Stimulated activated CD4-positive, alpha-beta T cell treated with anti-CD3 and anti-CD28 coated beads, Interleukin-1b, Interleukin-23, amount 100 ng/mL, for 48 hours (primary cell): ENCODE results near the gene UNC93A.
"Not testable (repeated sequence)": the region's sequence is repeated elsewhere in the genome, so short reads cannot be mapped to it uniquely, and the experiment has no call there.

Source experiments
- DNase-seq: peaks from one replicate; pipeline ENCODE4 v3.0.0-alpha.2; 2020

Gene UNC93A

DNA sequence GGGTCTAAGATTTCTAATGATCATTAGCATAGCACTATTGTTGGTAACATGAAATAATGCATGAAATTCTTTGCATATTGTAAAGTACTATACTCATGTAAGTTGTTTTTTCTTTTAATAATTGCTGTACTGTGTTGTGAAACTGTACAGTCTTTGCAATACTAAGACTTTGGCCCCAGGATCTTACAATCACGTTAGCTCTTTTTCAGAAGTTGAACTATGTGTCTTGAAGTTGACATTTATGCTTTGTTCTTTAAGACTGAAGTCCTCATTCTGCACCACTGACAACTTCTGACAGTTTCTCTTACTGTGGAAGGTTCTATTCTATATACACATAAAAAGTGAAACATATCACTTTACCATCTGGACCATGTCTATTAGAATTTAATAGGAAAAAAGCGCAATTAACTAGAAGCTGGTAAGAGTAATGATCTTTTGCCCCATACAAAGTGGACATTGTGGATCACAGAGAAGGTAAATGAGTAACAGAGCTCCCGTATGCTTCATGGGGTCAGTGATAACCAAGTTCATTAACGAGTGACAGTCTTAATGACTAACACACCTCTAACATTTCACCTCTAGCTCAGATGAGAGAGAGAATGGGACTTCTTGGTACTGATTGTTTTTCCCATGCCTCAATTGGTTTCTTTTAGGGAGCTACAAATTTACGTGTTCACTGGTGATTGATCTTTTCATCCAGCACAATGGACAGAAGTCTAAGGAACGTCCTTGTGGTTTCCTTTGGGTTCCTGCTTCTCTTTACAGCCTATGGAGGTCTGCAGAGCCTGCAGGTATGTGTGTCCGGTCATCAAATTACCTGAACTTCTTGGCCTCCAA, at the start of gene UNC93A:
UNC93A (plus strand) TSS at position 530 of the 837 bp plus-strand sequence; CDS start at position 705, 175 bp downstream.
- no peak for DNase-seq

DNA sequence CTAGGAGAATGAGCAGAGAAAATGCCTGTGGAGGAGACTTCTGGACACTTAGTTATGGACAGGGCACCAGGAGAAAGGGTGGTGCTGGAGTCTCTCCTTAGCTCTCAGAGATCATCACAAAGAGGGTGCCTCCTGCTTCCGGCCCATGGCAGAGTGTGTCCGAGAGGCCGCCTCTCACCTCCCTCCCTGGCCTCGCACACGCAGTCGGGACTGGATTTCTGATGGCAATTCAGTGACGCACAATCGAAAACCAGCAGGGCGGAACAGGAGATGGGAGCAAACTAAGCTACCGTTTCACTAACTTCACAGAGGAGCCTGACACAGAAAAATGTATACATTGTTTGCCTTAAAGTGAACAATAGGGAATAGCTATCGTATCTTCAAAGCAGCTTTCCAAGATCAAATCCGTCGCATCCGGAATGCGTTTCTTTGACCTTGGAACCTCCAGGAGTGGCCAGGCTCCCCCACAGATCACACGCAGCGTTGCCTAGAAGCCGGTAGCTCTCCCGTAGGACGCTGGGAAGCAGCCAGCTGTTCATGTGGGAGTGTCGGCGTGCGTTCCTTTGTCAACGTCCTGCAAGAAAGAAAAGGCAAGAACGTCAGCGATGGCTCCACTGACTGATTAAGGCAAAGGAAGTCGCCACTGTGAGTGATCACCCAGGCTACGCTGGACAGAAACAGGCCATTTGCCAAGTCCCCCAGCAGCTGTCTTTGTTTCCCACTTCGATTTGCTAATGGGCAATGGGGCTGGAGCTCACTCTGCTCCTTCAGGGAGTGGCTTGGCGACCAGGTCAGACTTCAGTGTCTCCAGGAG, 49.6 kb upstream of the UNC93A start:
- not testable (repeated sequence) for DNase-seq

DNA sequence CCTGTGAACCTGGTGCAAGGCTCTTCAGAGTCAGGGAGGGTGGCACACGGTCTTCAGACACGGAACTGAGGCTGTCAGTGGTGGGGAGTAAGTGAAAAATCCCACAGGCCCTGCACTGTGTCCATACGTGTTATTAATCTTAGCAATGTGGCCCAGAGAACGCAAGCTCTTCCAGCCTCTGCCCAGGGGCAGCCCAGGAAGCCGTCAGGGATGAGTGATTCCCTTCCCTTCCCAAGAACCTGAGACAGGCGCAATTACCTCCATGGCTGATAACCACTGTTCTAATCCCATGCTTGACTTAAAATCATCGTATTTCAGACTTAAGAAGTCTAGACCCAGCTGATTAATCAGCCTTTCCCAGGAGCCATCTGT, 49.0 kb upstream of the UNC93A start:
- not testable (repeated sequence) for DNase-seq

DNA sequence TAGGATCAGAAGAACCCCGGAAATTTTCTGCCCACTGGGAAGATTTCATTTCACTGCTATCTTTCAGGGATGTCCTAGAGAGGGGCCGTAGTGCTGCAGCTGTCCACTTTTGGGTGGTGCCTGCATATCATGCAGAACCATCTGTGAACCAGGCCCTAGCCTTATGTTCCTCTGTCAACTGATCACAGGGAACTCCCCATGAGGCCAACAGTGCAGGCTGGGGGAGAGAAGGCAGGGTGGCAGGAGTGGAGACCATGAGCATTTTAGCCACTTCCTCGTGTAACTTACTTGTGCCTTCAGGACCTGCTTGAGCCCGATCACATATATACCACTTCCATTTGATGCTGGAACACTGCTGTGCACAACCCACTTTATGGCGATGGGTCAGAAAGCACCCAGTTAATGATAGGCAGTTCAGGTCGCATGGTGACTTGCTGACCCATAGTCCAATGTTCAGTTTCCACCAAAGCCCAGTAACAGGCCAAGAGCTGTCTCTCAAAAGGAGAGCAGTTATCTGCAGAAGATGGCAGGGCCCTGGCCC, 48.5 kb upstream of the UNC93A start:
- DNase-seq = not testable (repeated sequence)

DNA sequence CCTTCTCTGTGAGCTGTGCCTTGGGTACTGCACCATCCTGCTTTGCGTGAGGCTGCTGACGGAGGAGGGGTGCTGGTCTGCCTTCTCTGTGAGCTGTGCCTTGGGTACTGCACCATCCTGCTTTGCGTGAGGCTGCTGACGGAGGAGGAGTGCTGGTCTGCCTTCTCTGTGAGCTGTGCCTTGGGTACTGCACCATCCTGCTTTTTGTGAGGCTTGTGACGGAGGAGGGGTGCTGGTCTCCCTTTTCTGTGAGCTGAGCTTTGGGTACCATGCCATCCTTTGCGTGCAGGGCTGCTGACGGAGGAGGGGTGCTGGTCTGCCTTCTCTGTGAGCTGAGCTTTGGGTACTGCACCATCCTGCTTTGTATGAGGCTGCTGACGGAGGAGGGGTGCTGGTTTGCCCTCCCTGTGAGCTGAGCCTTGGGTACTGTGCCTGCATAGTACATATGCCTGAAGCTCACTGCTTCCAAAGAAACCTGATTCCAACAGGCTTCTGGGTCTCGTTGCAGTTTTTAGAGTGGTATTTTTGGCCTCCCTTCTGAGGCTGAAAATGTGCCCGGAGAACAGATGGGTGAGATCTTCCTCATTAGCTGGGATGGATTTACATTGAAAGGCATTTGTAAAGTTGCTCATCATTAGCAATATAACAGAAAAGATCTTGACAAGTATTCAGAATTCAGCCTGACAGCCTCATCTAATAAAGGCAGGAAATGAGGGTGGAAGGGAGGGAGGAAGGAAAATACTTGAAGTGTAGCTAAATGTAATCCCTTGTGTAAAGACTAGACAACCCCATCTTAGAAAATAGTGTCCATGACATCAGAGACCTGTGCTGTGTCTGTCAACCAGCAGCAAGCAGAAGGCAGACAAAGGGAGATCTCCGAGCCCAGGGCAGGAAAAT, 46.8 kb upstream of the UNC93A start:
- DNase-seq = no peak

DNA sequence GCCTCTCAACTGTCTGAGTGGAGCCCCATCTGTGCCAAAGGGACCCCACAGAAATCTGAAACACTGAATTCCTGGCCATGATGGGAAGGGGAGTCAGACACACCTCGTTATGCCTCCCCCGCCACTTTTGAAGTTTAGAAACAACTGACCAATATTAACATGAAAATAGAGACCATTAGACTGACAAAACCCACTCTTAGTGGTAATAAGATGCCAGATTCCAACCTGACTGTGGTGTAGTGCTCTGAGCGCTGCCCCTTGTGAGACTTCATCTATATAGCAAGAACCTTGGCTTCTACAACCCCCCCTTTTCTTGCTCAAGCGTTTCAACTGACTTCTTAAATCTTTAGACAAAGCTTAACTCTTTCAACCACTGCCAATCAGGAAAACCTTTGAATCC, 46.1 kb upstream of the UNC93A start:
- no peak for DNase-seq

DNA sequence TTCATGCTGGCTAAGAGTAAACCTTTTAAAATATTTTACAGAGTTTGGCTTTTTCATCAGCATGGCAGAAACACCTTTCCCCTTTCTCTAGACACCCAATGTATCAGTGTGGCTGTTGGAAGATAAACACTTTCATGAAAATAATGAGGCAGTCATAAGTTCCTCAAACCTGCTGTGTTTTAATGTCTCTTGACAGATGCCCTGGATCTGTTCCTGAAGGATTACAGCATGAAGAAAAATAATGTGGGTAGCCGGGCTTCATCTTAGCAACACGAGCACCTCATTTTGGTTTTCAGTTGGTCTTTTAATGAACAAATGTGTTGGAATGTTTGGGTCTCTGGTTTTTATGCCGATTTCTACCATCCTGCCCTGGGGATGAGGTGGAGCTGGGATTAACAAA, 45.5 kb upstream of the UNC93A start:
- DNase-seq = no peak

DNA sequence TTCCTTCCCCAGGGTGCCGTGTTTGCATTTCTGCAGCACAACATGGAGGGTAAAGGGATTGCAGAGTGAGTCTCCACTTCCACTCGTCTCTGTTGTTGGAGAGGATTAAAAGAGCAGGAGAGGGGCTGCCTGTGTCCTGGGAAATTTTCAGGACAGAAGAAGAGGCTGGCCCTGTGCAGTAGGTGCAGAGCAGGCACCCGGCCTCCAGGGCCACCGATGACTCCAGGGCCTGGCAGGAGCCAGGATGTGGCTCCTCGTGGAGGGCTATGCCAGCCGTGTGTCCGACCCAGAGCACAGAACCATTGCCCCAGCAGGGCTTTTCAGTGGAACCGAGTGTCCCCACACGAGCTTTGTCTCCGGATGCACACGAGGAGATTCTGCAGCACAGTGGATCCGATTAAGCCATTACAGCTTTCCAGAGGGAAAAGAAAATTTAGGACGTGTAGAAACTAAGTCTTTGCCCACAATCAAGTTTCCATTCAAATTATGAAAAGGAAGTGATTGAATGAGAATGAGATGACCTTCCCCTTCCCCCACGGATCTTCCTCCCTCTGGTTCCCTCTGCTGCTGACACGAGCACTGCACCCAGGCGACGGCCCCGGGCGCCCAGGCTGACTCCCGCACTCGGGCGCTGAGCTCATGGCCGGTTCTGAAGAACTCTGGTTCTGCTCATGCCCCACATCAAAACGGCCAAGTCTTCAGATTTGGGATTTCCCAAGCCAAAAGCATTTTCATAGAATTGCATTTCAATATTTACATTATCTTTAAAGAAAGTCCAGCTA, 43.1 kb upstream of the UNC93A start:
- DNase-seq = no peak

DNA sequence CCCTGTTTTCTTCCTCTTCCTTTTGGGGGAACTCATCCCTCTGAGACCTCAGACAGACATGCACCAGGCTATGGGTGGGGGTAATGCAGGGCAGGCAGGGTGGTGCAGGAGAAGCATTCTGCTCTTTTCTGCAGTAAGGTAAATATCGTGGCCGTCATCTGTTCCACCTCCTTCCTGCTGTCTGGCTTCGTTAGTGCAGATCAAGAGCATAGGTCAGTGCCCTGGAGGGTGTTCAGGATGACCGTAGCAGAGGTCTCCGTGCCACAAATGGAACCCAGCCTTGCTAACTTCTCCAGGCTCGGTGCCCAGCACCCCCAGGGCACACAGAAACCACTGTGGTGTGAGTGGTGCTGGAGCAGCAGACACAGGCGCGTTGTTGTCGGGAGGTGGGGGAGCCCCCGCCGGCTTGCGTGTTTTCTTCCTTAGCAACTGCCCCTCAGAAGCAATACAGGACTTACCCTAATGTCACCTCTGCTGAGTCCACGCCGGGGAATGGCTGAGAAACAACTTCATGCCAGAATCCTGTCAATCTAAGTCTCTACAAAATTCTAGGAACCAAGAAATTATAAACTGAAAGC, 42.1 kb upstream of the UNC93A start:
- not testable (repeated sequence) for DNase-seq

DNA sequence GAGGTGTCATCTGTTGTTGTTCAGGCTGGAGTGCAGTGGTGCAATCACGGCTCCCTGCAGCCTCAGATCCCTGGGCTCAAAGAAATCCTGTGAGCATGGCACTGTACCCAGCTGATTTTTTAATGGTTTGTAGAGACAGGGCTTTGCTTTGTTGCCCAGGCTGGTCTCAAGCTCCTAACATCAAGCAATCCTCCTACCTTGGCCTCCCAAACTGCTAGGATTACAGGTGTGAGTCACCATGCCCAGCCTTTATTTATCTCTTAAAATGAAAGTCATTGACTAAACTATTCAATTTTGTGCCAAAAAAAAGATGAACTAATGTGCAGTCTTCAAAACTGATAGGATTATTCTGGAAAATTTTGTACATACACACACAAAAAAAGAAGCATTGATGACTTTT, 38.8 kb upstream of the UNC93A start:
- DNase-seq = no peak

DNA sequence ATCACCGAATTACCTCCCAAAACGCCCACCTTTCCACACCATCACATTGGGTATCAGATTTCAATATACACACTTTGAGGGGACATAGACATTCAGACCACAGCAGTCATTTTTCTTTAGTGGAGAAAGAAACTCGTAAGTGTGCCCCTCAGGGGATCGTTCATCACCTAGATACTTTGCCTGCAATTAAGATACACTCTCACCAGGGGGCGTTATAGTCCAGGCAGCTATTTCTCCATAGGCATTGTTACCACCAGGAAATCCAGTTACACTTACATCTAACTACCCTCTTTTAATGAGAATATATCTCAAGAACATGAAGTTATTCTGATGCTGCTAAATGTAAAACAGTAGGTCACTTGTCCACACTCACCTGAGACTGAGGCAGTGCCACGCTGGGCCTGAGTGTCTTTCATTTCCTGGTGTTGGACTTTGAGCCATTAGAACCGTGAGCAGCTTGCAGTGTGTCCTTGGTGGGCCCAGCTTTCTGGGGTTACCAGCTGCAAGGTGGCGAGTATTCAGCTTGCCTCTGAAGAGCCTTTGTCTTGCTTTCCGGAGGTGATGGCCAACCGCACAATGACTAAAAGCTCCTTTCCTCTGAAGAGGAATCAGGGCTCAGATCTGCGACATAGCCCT, 35.1 kb upstream of the UNC93A start:
- DNase-seq = no peak

DNA sequence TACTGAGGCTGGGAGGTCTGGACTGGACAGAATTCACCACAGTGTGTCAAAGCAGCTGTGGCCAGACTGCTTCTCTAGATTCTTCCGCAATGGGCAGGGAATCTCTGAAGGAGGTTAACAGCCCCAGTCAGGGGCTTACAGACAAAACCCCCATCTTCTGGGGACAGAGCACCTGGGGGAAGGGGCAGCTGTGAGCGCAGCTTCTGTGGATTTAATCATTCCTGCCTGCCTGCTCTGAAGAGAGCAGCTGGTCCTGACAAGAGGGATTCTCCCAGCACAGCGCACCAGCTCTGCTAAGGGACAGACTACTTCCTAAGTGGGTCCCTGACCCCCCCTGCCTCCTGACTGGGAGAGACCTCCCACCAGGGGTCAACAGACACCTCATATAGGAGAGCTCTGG, 32.5 kb upstream of the UNC93A start:
- DNase-seq = no peak

DNA sequence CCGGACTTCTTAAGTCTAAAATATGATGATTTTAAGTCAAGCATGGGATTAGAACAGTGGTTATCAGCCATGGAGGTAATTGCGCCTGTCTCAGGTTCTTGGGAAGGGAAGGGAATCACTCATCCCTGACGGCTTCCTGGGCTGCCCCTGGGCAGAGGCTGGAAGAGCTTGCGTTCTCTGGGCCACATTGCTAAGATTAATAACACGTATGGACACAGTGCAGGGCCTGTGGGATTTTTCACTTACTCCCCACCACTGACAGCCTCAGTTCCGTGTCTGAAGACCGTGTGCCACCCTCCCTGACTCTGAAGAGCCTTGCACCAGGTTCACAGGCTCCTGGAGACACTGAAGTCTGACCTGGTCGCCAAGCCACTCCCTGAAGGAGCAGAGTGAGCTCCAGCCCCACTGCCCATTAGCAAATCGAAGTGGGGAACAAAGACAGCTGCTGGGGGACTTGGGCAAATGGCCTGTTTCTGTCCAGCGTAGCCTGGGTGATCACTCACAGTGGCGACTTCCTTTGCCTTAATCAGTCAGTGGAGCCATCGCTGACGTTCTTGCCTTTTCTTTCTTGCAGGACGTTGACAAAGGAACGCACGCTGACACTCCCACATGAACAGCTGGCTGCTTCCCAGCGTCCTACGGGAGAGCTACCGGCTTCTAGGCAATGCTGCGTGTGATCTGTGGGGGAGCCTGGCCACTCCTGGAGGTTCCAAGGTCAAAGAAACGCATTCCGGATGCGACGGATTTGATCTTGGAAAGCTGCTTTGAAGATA, 24.9 kb upstream of the UNC93A start:
- not testable (repeated sequence) for DNase-seq

DNA sequence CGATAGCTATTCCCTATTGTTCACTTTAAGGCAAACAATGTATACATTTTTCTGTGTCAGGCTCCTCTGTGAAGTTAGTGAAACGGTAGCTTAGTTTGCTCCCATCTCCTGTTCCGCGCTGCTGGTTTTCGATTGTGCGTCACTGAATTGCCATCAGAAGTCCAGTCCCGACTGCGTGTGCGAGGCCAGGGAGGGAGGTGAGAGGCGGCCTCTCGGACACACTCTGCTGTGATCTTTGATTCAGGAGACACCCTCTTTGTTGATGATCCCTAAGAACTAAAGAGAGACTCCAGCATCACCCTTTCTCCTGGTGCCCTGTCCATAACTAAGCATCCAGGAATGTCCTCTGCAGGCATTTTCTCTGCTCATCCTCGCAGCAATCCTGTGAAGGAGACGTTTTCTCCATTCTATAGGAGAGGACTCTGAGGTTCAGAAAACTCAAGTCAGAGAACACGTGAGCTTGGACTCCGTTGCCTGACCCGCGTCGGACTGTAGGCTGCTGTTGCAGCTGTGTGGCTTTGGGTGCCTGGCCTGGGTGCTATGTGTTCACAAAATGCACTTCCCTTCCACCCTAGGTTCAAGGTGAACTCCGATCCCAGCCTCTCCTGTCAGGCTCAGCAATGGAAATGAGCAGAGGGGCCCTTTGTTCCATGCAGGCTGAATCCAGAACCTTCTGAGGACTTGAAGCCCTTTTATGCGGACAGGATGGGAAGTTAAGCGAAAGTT, 24.1 kb upstream of the UNC93A start:
- no peak for DNase-seq

DNA sequence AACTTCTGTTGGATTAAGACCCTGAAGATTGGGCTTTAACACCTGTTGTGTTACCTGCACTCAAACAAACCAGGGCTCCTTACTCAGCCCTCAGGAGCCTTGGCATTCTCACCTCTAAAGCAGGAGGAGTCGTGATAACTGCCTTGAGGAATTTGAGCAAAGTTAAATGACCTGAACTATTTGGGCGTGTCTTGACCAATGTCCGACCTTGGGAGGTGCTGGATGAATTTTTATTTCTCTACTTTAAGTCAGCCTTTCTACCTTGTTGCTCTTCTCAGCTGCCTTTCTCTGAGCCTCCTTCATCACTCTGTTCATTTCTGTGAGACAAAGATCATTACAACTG, 23.6 kb upstream of the UNC93A start:
- not testable (repeated sequence) for DNase-seq

DNA sequence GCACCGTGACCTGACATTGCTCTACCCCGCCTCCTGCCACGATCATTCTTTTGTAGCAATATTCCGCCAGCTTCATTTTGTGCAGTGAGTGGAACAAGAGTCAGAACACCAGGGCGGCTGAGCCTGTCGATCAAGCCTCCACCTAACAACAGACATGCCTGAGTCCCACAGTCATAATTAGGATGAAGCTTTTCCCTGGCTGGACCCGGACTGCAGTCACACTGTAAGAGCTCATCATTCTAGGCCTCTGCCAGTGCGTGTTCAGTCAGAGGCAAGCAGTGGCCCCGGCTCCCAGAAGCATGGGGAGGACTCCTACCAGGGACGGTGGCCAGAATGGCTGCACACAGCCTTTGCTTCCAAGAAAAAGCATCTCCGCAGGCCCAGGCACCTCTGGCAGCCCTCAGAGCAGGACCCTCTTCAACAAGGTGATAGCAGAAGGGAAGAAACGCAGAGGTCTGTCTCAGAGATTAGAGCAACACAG, 23.2 kb upstream of the UNC93A start:
- no peak for DNase-seq

DNA sequence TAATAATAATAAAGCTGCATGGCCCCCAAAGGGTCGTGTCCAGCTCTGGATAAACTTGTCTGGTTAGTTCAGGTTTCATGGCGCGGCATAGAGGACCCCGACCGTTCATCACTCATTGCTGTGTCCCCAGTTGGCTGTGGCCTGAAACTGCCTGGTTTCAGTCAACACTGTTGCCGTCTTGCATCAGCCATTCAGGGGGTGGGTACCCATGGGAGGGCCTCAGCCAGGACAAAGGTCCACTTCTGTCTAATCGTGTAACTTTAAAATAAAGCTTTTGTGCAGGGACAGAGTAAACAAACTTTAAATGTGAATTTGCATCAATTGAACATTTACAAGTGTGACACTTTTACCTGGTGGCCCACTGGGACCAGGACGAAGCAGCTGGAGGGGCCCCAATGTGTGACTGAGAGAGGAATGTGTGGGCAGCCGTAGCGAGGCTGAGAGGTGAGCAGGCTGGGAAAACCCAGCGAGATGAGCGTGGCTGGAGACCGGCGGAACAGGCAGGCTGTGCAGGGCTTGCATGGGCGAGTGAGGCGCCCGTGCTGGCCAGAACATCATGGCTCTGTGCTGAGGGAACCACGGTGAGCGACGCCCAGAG, 22.3 kb upstream of the UNC93A start:
- no peak for DNase-seq

DNA sequence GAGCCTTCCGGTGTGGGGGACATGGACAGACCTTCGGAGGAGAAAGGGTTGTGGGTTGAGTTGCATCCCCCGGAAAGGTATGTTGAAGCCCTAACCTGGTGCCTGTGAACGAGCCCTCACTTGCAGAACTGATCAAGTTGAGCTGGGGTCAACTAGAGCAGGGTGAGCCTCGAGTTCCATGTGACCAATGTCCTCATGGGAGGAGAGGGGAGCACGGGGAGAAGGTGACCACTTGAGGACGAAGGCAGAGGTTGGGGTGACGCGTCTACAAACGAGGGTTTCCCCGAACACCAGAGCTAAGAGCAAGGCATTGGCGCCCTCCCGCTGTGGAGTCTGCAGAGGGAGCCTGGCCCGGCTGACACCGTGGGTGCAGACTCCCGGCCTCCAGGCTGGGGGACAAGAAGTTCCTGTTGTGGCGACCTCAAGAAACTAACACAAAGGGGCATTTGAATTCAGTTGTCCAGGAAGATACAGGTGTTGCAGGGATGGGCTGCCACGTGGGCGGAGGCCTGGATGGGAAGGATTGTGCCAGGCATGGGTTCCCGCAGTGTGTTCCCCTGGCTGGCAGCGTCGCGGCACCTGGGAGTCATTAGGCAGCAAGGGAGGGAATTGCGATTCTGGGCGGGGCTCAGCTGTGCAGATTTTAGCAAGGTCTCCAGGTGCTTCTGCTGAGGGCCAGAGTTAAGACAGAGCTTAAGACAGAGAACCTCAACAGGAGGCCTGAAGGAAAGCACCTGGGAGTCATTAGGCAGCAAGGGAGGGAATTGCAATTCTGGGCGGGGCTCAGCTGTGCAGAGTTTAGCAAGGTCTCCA, 20.4 kb upstream of the UNC93A start:
- no peak for DNase-seq
